WTC11 (cell line): ENCODE results near the gene SPTAN1. TPM values are rescaled to one million over a fixed set of nuclear protein-coding genes. Genes with fewer than 3 reads are reported as not detected.

ENCODE experiments used
- ATAC-seq: fragments of 200-7000 bp; cut with Tn5 transposase; 2 replicates; pipeline ENCODE4 v1.10.0; 2021; ENCODE audit warnings: mild to moderate bottlenecking, moderate library complexity
- CTCF ChIA-PET: fragments of 300-600 bp; sonication (Branson Sonifier 250); formaldehyde crosslinking; loops from one replicate; lab custom pipeline; 2021; ENCODE audit warnings: antibody characterized with exemption; lab: Charles Lee
- POLR2A ChIA-PET: fragments of 350-600 bp; sonication (Branson Sonifier 250); formaldehyde crosslinking; loops from one replicate; lab custom pipeline; 2021; ENCODE audit warnings: antibody characterized with exemption; lab: Charles Lee
- DNase-seq: peaks from one replicate; pipeline ENCODE4 v3.0.0; 2021; ENCODE audit warnings: low spot score
- H3K27ac Mint-ChIP-seq: 2 replicates; pipeline ENCODE4 v1.8.0; 2021; ENCODE audit warnings: mixed read lengths
- H3K27me3 Mint-ChIP-seq: 2 replicates; pipeline ENCODE4 v1.8.0; 2021; ENCODE audit warnings: low read depth, mild to moderate bottlenecking, moderate library complexity, mixed read lengths
- H3K36me3 Mint-ChIP-seq: 2 replicates; pipeline ENCODE4 v1.8.0; 2021; ENCODE audit warnings: mixed read lengths
- H3K4me1 Mint-ChIP-seq: 2 replicates; pipeline ENCODE4 v1.8.0; 2022; ENCODE audit warnings: mixed read lengths
- H3K4me3 Mint-ChIP-seq: 2 replicates; pipeline ENCODE4 v1.8.0; 2021; ENCODE audit warnings: mild to moderate bottlenecking, moderate library complexity, mixed read lengths
- H3K9me3 Mint-ChIP-seq: 2 replicates; pipeline ENCODE4 v1.8.0; 2021; ENCODE audit warnings: mixed read lengths
- E2F1 ChIP-seq: sonication (generic); formaldehyde crosslinking; IDR thresholded peaks from 2 replicates; pipeline ENCODE4 v1.8.0; 2022; ENCODE audit warnings: mild to moderate bottlenecking, missing genetic modification reagents
- E2F4 ChIP-seq: sonication (generic); formaldehyde crosslinking; IDR thresholded peaks from 2 replicates; pipeline ENCODE4 v1.8.1; 2022; ENCODE audit warnings: low read depth, mild to moderate bottlenecking, moderate library complexity, missing genetic modification reagents, borderline replicate concordance
- ELF4 ChIP-seq: sonication (generic); formaldehyde crosslinking; IDR thresholded peaks from 2 replicates; pipeline ENCODE4 v1.8.1; 2022; ENCODE audit warnings: low read depth, mild to moderate bottlenecking, moderate library complexity, missing genetic modification reagents
- EMX1 ChIP-seq: fragments of 250-450 bp; sonication (Bioruptor Pico); IDR thresholded peaks from 2 replicates; pipeline ENCODE4 v1.8.0; 2021; ENCODE audit warnings: mild to moderate bottlenecking
- FOXP1 ChIP-seq: sonication (generic); formaldehyde crosslinking; IDR thresholded peaks from 2 replicates; pipeline ENCODE4 v1.8.0; 2022; ENCODE audit warnings: missing genetic modification reagents, mild to moderate bottlenecking, moderate library complexity, borderline replicate concordance
- MXD4 ChIP-seq: fragments of 250-450 bp; sonication (Bioruptor Pico); IDR thresholded peaks from 2 replicates; pipeline ENCODE4 v1.8.0; 2021; ENCODE audit warnings: mild to moderate bottlenecking, moderate library complexity, borderline replicate concordance
- NFATC4 ChIP-seq: fragments of 250-450 bp; sonication (Bioruptor Pico); IDR thresholded peaks from 2 replicates; pipeline ENCODE4 v1.9.0; 2021; ENCODE audit warnings: mild to moderate bottlenecking
- PRRX2 ChIP-seq: fragments of 250-450 bp; sonication (Bioruptor Pico); IDR thresholded peaks from 2 replicates; pipeline ENCODE4 v1.8.0; 2021; ENCODE audit warnings: mild to moderate bottlenecking
- SMAD3 ChIP-seq: sonication (generic); formaldehyde crosslinking; IDR thresholded peaks from 2 replicates; pipeline ENCODE4 v1.8.0; 2022; ENCODE audit warnings: missing genetic modification reagents, mild to moderate bottlenecking, borderline replicate concordance
- ZBTB21 ChIP-seq: sonication (generic); formaldehyde crosslinking; IDR thresholded peaks from 2 replicates; pipeline ENCODE4 v1.8.1; 2023; ENCODE audit warnings: mild to moderate bottlenecking, missing genetic modification reagents, borderline replicate concordance
- ZNF532 ChIP-seq: fragments of 250-450 bp; sonication (Bioruptor Pico); IDR thresholded peaks from 2 replicates; pipeline ENCODE4 v1.9.0; 2021; ENCODE audit warnings: mild to moderate bottlenecking, borderline replicate concordance
- ZSCAN18 ChIP-seq: fragments of 250-450 bp; sonication (Bioruptor Pico); IDR thresholded peaks from 2 replicates; pipeline ENCODE4 v2.1.2; 2022; ENCODE audit warnings: mild to moderate bottlenecking, moderate library complexity
- total RNA-seq: library from RNA; stranded (reverse); gene quantifications from 3 replicates; pipeline ENCODE4 v1.2.3, GENCODE V29; 2021
- TF ChIP-seq, protein P1 (sequence below): sonication (generic); formaldehyde crosslinking; conservative IDR thresholded peaks from 2 replicates; pipeline ENCODE4 v1.8.1; 2023; ENCODE audit warnings: mild to moderate bottlenecking, low read depth, missing genetic modification reagents, moderate library complexity
- TF ChIP-seq, protein P2 (sequence below): sonication (generic); formaldehyde crosslinking; IDR thresholded peaks from 2 replicates; pipeline ENCODE4 v1.8.1; 2023; ENCODE audit warnings: mild to moderate bottlenecking, missing genetic modification reagents, moderate library complexity
- TF ChIP-seq, protein P3 (sequence below): fragments of 200-600 bp; IDR thresholded peaks from 2 replicates; pipeline ENCODE4 v1.8.0; 2022; ENCODE audit warnings: antibody characterized with exemption
- TF ChIP-seq, protein P4 (sequence below): sonication (generic); formaldehyde crosslinking; IDR thresholded peaks from 2 replicates; pipeline ENCODE4 v1.8.1; 2023; ENCODE audit warnings: mild to moderate bottlenecking, missing genetic modification reagents

SPTAN1 gene
- total RNA-seq, 1 experiment from 2014 or later: 255 TPM

- Mint-ChIP-seq H3K27ac (no peak overlapping the region), H3K4me1 (peaks cover 14% of the 10 kb centered on the region), H3K27me3 (peaks cover 3% of the 10 kb centered on the region; the same call in 1 of the 2 replicates), H3K9me3 (no peaks in the 10 kb centered on the region), H3K36me3 (0 out of 2 replicates have a peak, but pooled peaks cover 4% of the 10 kb centered on the region), H3K4me3 (no peak overlapping the region)
- CTCF ChIA-PET: no interaction called here
- TF ChIP-seq ELF4 (CRISPR knock-in tag): no peak
- no peak for TF ChIP-seq E2F4 (CRISPR knock-in tag)
- no peak for TF ChIP-seq ZNF532 (CRISPR knock-in tag)
- TF ChIP-seq FOXP1 (CRISPR knock-in tag): no peak
- TF ChIP-seq ZSCAN18 (CRISPR knock-in tag): no peak
- TF ChIP-seq, protein P1, sequence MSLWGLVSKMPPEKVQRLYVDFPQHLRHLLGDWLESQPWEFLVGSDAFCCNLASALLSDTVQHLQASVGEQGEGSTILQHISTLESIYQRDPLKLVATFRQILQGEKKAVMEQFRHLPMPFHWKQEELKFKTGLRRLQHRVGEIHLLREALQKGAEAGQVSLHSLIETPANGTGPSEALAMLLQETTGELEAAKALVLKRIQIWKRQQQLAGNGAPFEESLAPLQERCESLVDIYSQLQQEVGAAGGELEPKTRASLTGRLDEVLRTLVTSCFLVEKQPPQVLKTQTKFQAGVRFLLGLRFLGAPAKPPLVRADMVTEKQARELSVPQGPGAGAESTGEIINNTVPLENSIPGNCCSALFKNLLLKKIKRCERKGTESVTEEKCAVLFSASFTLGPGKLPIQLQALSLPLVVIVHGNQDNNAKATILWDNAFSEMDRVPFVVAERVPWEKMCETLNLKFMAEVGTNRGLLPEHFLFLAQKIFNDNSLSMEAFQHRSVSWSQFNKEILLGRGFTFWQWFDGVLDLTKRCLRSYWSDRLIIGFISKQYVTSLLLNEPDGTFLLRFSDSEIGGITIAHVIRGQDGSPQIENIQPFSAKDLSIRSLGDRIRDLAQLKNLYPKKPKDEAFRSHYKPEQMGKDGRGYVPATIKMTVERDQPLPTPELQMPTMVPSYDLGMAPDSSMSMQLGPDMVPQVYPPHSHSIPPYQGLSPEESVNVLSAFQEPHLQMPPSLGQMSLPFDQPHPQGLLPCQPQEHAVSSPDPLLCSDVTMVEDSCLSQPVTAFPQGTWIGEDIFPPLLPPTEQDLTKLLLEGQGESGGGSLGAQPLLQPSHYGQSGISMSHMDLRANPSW (CRISPR knock-in tag): no peak
- no peak for TF ChIP-seq SMAD3
- TF ChIP-seq, protein P2, sequence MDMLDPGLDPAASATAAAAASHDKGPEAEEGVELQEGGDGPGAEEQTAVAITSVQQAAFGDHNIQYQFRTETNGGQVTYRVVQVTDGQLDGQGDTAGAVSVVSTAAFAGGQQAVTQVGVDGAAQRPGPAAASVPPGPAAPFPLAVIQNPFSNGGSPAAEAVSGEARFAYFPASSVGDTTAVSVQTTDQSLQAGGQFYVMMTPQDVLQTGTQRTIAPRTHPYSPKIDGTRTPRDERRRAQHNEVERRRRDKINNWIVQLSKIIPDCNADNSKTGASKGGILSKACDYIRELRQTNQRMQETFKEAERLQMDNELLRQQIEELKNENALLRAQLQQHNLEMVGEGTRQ (CRISPR knock-in tag): no peak
- no peak for TF ChIP-seq E2F1 (CRISPR knock-in tag)
- TF ChIP-seq, protein P3, sequence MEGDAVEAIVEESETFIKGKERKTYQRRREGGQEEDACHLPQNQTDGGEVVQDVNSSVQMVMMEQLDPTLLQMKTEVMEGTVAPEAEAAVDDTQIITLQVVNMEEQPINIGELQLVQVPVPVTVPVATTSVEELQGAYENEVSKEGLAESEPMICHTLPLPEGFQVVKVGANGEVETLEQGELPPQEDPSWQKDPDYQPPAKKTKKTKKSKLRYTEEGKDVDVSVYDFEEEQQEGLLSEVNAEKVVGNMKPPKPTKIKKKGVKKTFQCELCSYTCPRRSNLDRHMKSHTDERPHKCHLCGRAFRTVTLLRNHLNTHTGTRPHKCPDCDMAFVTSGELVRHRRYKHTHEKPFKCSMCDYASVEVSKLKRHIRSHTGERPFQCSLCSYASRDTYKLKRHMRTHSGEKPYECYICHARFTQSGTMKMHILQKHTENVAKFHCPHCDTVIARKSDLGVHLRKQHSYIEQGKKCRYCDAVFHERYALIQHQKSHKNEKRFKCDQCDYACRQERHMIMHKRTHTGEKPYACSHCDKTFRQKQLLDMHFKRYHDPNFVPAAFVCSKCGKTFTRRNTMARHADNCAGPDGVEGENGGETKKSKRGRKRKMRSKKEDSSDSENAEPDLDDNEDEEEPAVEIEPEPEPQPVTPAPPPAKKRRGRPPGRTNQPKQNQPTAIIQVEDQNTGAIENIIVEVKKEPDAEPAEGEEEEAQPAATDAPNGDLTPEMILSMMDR: no peak
- no peak for TF ChIP-seq EMX1 (CRISPR knock-in tag)
- no peak for TF ChIP-seq ZBTB21 (CRISPR knock-in tag)
- no peak for TF ChIP-seq MXD4 (CRISPR knock-in tag)
- TF ChIP-seq, protein P4, sequence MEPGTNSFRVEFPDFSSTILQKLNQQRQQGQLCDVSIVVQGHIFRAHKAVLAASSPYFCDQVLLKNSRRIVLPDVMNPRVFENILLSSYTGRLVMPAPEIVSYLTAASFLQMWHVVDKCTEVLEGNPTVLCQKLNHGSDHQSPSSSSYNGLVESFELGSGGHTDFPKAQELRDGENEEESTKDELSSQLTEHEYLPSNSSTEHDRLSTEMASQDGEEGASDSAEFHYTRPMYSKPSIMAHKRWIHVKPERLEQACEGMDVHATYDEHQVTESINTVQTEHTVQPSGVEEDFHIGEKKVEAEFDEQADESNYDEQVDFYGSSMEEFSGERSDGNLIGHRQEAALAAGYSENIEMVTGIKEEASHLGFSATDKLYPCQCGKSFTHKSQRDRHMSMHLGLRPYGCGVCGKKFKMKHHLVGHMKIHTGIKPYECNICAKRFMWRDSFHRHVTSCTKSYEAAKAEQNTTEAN (CRISPR knock-in tag): no peak
- no peak for TF ChIP-seq PRRX2 (CRISPR knock-in tag)
- TF ChIP-seq NFATC4 (CRISPR knock-in tag): no peak
- POLR2A ChIA-PET: interaction anchor here (0.7 kb wide), 1 partner anchor 94 kb away, joined by 5 read pairs; no protein-coding TSS in a partner anchor
- no peak for ATAC-seq
- no peak for DNase-seq
Observed at GRCh38 chr9:128546504-128546903, 5.9 kb upstream of the SPTAN1 start.
